ENCODE results near the gene KLHL40.
"Not testable (repeated sequence)": the region's sequence is repeated elsewhere in the genome, so short reads cannot be mapped to it uniquely, and the experiment has no call there.

KLHL40 gene

DNA sequence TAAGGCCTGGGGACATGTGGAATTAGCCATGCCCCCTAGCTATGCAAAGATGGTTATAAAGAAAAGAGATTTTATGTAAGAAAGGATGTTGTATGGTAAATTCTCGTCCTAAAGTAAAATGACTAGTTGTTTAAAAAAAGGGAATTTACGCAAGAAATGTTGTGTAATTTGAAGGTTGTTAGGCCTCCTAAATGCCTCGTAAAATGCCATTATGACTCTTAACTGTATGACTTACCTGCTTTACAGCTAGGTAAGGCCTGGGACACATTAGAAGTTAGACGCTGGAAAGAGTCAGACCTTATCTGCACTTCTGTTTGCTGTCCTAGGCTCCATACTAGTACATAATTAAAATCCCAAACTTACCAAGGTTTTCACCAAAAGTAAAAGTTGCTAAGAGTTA, 34.8 kb downstream of the KLHL40 start:
- DNase-seq (ENCODE audit: low spot score), result no peak
- TF ChIP-seq CTCF (IDR thresholded peaks at IDR 0.05; ENCODE audit: borderline replicate concordance, control extremely low read depth, extremely low read depth, insufficient read depth, missing control alignments), result no peak
- in situ Hi-C loops (cut with MboI; ENCODE audit: low sequenced_read_pairs, unreplicated experiment), result no loop called here

- no peak for TF ChIP-seq CTCF (IDR thresholded peaks at IDR 0.05; ENCODE audit: borderline replicate concordance, control extremely low read depth, extremely low read depth, insufficient read depth, missing control alignments)
- DNase-seq (ENCODE audit: low spot score), result no peak
- in situ Hi-C loops (cut with MboI; ENCODE audit: low sequenced_read_pairs, unreplicated experiment), result no loop called here
Observed at GRCh38 chr3:42721690-42722089, 36.4 kb downstream of the KLHL40 start.

DNA sequence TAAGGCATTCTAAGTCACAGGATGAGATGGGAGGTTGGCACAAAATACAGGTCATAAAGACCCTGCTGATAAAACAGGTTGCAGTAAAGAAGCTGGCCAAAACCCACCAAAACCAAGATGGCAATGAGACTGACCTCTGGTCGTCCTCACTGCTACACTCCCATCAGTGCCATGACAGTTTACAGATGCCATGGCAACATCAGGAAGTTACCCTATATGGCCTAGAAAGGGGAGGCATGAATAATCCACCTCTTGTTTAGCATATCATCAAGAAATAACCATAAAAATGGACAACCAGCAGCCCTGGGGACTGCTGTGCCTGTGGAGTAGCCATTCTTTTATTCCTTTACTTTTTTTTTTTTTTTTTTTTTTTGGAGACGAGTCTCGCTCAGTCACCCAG, 37.1 kb downstream of the KLHL40 start:
- DNase-seq (ENCODE audit: low spot score); in situ Hi-C loops (cut with MboI; ENCODE audit: low sequenced_read_pairs, unreplicated experiment): not testable (repeated sequence)

DNA sequence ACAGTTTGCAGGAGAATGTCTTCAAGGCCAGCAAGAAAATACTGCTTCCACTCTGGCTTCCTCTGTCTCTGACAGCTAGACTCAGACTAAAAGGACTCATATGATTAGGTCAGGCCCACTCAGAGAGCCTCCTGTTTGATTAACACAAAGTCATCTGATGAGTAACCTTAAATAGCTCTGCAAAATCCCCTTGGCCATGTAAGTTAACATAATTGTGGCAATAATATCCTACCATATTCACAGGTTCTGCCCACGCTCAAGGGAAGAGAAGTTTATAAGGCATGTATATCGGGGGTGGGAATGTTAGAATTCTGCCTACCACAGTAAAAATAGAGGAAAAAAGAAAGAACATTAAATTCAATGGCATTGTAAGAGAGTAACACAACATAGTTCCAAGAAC, 37.9 kb downstream of the KLHL40 start:
- no peak for TF ChIP-seq CTCF (IDR thresholded peaks at IDR 0.05; ENCODE audit: borderline replicate concordance, control extremely low read depth, extremely low read depth, insufficient read depth, missing control alignments)
- DNase-seq (ENCODE audit: low spot score), result no peak
- in situ Hi-C loops (cut with MboI; ENCODE audit: low sequenced_read_pairs, unreplicated experiment), result no loop called here

GRCh38 chr3:42725454-42725853, 40.1 kb downstream of the KLHL40 start:
- no peak for DNase-seq (ENCODE audit: low spot score)
- TF ChIP-seq CTCF (IDR thresholded peaks at IDR 0.05; ENCODE audit: borderline replicate concordance, control extremely low read depth, extremely low read depth, insufficient read depth, missing control alignments), result no peak
- in situ Hi-C loops (cut with MboI; ENCODE audit: low sequenced_read_pairs, unreplicated experiment), result no loop called here

DNA sequence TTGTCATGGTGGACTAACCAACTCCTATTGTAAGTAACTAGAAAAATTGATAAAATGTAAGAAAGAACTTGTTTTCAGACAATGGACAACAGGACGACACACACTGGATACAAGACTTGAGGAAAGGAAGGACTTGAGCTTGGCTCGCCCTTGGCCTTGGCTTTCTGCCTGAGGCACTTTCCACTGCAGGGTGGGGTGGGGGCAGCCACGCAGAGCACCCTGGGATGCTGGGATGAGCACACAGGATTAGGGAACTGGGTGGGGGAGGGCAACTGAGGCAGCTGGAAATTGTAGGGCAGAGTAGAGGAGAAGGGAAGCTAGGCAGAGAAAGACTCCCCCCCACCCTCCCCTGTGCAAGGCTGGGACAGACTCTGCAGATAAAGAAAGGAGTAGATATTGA, 42.7 kb downstream of the KLHL40 start:
- no peak for TF ChIP-seq CTCF (IDR thresholded peaks at IDR 0.05; ENCODE audit: borderline replicate concordance, control extremely low read depth, extremely low read depth, insufficient read depth, missing control alignments)
- no peak for DNase-seq (ENCODE audit: low spot score)
- in situ Hi-C loops (cut with MboI; ENCODE audit: low sequenced_read_pairs, unreplicated experiment), result no loop called here

DNA sequence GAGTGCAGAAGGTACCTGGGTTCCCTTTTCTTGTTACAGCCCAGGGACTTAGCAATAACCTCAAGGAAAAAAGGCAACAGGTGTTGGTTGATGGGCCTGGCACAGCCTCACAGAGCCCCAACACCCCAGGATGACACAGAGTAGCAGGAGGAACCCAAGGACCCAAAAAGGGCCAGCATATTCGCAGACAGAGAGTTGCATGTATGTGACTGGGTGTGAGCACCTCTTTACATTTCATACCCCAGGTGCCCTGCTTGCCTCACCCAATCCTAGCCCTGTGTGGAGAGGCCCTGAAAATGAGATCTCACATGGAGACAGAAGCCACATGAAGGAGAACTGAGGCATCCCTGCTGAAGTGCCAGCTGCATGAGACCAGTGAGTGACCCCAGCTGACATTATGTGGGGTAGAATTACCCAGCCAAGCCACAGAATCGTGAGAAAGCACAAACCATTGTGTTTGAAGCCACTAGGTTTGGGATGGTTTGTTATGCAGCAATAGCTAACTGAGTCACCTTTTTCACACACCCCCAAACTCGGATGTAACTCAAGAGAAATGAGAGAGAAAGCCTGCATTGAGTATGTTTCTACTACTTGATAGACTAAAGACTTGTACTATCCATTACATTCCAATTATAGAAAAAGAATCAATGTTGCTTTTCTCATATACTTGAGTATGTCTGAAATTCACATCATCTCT, 43.5 kb downstream of the KLHL40 start:
- in situ Hi-C loops (cut with MboI; ENCODE audit: low sequenced_read_pairs, unreplicated experiment), result no loop called here
- no peak for TF ChIP-seq CTCF (IDR thresholded peaks at IDR 0.05; ENCODE audit: borderline replicate concordance, control extremely low read depth, extremely low read depth, insufficient read depth, missing control alignments)
- DNase-seq (ENCODE audit: low spot score), result no peak

All from GM13976 (cell line).